ENCODE results near the gene TMPRSS13. TPM values are rescaled to one million over a fixed set of nuclear protein-coding genes. Genes with fewer than 3 reads are reported as not detected.

The TMPRSS13 gene
- total and polyA plus RNA-seq, 9 of the 15 experiments (the other 6 are each of a cell fraction or from before 2014, with no cell fraction given), result 0.11 to 0.29 (median 0.15) TPM

DNA sequence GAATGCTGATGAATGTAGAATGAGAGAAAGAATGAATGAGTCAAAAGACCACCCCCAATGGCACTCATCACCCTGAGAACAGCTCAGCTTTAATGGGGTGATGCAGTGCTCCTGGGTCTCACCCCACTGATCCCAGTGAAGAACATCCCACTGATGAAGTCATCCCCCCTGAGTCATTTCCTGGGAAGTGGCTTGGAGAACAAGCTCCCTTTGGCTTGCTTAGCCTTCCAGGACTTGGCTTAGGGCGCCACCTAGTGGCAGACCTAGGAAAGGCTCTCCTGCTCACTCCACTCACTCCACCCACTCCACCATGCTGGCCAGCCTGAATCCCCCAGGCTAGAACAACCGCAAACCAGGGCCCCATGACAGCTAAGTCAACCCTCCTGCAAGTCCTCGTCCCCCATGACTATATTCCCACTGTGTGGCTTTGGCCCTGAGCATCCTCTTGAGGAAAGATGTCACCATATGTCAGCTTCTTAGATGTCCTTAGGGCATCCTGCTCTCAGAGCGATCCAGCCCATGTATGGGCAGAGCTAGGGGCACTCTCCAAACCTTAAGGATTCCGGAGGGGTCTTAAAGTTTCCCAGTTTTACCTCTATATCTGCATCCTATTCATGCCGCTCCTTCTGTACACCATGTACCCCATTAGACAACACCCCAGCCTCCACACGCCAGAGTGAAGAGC lies 17.8 kb upstream of the TMPRSS13 start (continued):
- TF ChIP-seq MAZ (CRISPR knock-in tag; conservative IDR thresholded peaks at IDR 0.05 in 1 of 2, IDR thresholded peaks at IDR 0.05 in 1 of 2) (peak; percentile 14 to 56; a peak in 2 of 4 replicates), KAT7 (CRISPR knock-in tag; IDR thresholded peaks at IDR 0.05; ENCODE audit: borderline replicate concordance) (no peak), ZC3H4 (CRISPR knock-in tag; IDR thresholded peaks at IDR 0.05; ENCODE audit: borderline replicate concordance) (no peak), ZNF24 (IDR thresholded peaks at IDR 0.05) (peak; percentile 75), ZKSCAN1 (IDR thresholded peaks at IDR 0.05; ENCODE audit: low read depth, low read length) (peak; percentile 19; the same call in 1 of the 2 replicates), DIDO1 (tag; IDR thresholded peaks at IDR 0.05; ENCODE audit: low read depth) (0 out of 2 replicates have a peak, but pooled peaks have one; percentile 22), TOE1 (IDR thresholded peaks at IDR 0.05; ENCODE audit: borderline replicate concordance) (0 out of 2 replicates have a peak, but pooled peaks have one; percentile 40), TOE1 (CRISPR knock-in tag; IDR thresholded peaks at IDR 0.05; ENCODE audit: borderline replicate concordance, low read depth) (no peak), HDAC8 (tag; IDR thresholded peaks at IDR 0.05) (no peak), STAT5B (CRISPR knock-in tag; IDR thresholded peaks at IDR 0.05) (no peak), ZNF263 (CRISPR knock-in tag; IDR thresholded peaks at IDR 0.05; ENCODE audit: borderline replicate concordance) (peak; percentile 58; the same call in 1 of the 2 replicates), POLR3G (IDR thresholded peaks at IDR 0.05; ENCODE audit: extremely low read depth, insufficient read length, insufficient replicate concordance) (no peak), NCOR1 (IDR thresholded peaks at IDR 0.05) (no peak), ILF3 (IDR thresholded peaks at IDR 0.05; ENCODE audit: borderline replicate concordance) (no peak), CTBP1 (IDR thresholded peaks at IDR 0.05; ENCODE audit: borderline replicate concordance) (peak; percentile 77; the same call in 1 of the 2 replicates), TRIM24 (IDR thresholded peaks at IDR 0.05) (peak in 1 of 2 experiments; percentile 31; a peak in 1 of 4 replicates)
- TF ChIP-seq, protein P1, sequence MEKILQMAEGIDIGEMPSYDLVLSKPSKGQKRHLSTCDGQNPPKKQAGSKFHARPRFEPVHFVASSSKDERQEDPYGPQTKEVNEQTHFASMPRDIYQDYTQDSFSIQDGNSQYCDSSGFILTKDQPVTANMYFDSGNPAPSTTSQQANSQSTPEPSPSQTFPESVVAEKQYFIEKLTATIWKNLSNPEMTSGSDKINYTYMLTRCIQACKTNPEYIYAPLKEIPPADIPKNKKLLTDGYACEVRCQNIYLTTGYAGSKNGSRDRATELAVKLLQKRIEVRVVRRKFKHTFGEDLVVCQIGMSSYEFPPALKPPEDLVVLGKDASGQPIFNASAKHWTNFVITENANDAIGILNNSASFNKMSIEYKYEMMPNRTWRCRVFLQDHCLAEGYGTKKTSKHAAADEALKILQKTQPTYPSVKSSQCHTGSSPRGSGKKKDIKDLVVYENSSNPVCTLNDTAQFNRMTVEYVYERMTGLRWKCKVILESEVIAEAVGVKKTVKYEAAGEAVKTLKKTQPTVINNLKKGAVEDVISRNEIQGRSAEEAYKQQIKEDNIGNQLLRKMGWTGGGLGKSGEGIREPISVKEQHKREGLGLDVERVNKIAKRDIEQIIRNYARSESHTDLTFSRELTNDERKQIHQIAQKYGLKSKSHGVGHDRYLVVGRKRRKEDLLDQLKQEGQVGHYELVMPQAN (IDR thresholded peaks at IDR 0.05; ENCODE audit: borderline replicate concordance), result no peak
- TF ChIP-seq, protein P2, sequence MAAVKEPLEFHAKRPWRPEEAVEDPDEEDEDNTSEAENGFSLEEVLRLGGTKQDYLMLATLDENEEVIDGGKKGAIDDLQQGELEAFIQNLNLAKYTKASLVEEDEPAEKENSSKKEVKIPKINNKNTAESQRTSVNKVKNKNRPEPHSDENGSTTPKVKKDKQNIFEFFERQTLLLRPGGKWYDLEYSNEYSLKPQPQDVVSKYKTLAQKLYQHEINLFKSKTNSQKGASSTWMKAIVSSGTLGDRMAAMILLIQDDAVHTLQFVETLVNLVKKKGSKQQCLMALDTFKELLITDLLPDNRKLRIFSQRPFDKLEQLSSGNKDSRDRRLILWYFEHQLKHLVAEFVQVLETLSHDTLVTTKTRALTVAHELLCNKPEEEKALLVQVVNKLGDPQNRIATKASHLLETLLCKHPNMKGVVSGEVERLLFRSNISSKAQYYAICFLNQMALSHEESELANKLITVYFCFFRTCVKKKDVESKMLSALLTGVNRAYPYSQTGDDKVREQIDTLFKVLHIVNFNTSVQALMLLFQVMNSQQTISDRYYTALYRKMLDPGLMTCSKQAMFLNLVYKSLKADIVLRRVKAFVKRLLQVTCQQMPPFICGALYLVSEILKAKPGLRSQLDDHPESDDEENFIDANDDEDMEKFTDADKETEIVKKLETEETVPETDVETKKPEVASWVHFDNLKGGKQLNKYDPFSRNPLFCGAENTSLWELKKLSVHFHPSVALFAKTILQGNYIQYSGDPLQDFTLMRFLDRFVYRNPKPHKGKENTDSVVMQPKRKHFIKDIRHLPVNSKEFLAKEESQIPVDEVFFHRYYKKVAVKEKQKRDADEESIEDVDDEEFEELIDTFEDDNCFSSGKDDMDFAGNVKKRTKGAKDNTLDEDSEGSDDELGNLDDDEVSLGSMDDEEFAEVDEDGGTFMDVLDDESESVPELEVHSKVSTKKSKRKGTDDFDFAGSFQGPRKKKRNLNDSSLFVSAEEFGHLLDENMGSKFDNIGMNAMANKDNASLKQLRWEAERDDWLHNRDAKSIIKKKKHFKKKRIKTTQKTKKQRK (IDR thresholded peaks at IDR 0.05; ENCODE audit: borderline replicate concordance, low read depth, low read length), result no peak
- TF ChIP-seq, protein P3, sequence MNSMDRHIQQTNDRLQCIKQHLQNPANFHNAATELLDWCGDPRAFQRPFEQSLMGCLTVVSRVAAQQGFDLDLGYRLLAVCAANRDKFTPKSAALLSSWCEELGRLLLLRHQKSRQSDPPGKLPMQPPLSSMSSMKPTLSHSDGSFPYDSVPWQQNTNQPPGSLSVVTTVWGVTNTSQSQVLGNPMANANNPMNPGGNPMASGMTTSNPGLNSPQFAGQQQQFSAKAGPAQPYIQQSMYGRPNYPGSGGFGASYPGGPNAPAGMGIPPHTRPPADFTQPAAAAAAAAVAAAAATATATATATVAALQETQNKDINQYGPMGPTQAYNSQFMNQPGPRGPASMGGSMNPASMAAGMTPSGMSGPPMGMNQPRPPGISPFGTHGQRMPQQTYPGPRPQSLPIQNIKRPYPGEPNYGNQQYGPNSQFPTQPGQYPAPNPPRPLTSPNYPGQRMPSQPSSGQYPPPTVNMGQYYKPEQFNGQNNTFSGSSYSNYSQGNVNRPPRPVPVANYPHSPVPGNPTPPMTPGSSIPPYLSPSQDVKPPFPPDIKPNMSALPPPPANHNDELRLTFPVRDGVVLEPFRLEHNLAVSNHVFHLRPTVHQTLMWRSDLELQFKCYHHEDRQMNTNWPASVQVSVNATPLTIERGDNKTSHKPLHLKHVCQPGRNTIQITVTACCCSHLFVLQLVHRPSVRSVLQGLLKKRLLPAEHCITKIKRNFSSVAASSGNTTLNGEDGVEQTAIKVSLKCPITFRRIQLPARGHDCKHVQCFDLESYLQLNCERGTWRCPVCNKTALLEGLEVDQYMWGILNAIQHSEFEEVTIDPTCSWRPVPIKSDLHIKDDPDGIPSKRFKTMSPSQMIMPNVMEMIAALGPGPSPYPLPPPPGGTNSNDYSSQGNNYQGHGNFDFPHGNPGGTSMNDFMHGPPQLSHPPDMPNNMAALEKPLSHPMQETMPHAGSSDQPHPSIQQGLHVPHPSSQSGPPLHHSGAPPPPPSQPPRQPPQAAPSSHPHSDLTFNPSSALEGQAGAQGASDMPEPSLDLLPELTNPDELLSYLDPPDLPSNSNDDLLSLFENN (IDR thresholded peaks at IDR 0.05; ENCODE audit: low read depth in 2 of 2, low read length in 2 of 2), result no peak

Measured in K562 (cell line).